ENCODE results near the gene NNMT.
"Not testable (repeated sequence)": the region's sequence is repeated elsewhere in the genome, so short reads cannot be mapped to it uniquely, and the experiment has no call there.

Gene NNMT

DNA sequence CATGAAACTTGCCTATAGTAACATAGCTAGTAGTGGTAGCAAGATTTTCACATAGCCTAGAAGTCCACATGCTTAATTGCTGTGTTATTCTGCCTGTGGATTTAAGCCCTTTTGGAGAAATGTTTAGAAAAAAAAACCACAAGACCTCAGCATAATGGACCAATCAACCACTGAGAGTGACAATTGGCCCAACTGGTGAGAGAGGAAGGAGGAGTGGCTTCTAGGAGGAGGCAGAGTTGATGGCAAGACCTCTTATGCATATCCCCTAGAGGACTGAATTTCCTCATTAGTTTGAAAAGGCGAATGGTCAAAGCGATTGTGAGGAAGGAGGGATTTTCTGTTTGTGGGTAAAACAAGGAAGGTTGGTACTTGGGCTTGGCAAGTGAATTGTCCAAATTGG lies 30.6 kb downstream of the NNMT start:
- ATAC-seq (no peak), DNase-seq (ENCODE audit: low spot score in 2 of 2) (no peak)
- no peaks in the 10 kb centered on the region for H3K4me1 Mint-ChIP-seq
- peaks cover 15% of the 10 kb centered on the region for H3K9me3 Mint-ChIP-seq
- H3K4me3 Mint-ChIP-seq: no peak overlapping the region
- no peak overlapping the region for H3K27ac Mint-ChIP-seq
- H3K36me3 Mint-ChIP-seq: no peaks in the 10 kb centered on the region

DNA sequence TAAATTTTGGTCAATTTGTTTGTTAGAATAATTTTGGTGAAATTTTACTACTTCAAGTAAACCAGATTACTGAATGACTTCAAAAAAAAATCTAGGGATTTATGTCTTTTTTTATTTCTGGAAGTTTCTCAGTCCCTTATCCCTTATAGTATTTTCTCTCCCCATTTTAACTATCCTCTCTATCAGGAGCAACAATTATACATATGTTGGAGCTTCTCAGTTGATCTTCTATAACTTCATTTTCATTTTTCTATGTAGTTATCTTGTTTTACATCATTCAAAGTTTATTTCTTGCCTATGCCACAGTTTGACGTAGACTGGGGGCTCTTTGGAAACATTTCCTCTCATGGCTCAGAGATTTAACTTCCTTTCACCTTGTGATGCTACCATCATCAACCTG lies 34.2 kb downstream of the NNMT start:
- H3K4me1 Mint-ChIP-seq: no peaks in the 10 kb centered on the region
- no peaks in the 10 kb centered on the region for H3K36me3 Mint-ChIP-seq

DNA sequence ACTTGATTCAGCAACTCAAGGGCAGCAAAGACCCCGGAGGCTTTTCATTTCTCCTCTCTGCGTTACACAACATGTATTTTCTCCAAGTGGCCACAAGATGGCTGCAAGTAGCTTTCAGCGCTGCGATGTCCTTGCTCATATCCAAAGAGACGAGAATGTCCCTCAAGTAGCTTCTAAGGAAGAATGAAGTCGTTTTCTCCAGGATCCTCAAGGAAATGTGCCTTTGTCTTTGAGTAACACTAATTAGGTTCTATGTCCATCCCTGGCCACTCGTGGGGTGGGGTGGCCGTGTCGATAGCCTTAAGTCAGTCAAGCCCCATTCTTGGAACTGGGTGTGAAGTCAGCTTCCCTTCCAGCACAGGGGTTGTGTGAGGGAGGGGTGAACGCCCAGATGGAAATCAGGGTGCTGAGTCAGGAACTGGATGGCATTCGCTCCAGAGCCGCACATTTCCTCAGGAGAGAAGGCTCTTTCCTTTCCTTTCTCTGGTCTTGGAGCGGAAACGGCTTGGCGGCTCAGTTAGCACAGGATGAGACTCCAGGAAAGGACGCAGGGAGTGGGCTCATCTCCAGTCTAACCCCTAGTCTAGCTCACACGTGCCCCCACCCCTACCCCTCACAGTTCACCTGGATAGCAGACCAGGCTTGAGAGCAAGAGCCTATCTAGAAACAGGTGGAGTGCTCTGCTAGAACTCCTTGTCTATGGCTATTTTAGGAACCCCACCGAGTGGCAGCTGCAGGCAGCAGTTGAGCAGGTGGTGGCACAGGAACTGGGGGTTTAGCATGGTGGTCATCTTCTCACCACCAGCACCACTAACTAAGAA lies 44.3 kb downstream of the NNMT start:
- H3K9me3 Mint-ChIP-seq: no peaks in the 10 kb centered on the region
- peak; percentile 70 for ATAC-seq
- no peak overlapping the region for H3K27ac Mint-ChIP-seq
- peak; percentile 5 to 59 for DNase-seq (ENCODE audit: low spot score in 2 of 2)
- H3K4me3 Mint-ChIP-seq: peak overlapping the region; percentile 47
- peaks cover 9% of the 10 kb centered on the region for H3K4me1 Mint-ChIP-seq
- H3K36me3 Mint-ChIP-seq: no peaks in the 10 kb centered on the region

More for the DNA sequence above, 34.2 kb downstream of the NNMT start:
- ATAC-seq: no peak
- peaks cover 13% of the 10 kb centered on the region for H3K9me3 Mint-ChIP-seq
- no peak overlapping the region for H3K27ac Mint-ChIP-seq
- no peak overlapping the region for H3K4me3 Mint-ChIP-seq
- DNase-seq (ENCODE audit: low spot score in 2 of 2): no peak

DNA sequence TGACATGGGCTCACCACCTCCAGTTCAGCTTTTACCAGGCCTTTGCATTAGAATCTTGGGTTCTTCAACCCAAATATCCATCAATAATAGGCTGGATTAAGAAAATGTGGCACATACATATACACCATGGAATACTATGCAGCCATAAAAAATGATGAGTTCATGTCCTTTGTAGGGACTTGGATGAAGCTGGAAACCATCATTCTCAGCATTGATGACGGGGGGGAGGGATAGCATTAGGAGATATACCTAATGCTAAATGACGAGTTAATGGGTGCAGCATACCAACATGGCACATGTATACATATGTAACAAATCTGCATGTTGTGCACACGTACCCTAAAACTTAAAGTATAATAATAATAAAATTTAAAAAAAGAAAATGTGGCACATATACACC lies 45.5 kb downstream of the NNMT start:
- not testable (repeated sequence) for ATAC-seq; DNase-seq (ENCODE audit: low spot score in 2 of 2); H3K9me3 Mint-ChIP-seq; H3K36me3 Mint-ChIP-seq; H3K4me3 Mint-ChIP-seq; H3K4me1 Mint-ChIP-seq; H3K27ac Mint-ChIP-seq

DNA sequence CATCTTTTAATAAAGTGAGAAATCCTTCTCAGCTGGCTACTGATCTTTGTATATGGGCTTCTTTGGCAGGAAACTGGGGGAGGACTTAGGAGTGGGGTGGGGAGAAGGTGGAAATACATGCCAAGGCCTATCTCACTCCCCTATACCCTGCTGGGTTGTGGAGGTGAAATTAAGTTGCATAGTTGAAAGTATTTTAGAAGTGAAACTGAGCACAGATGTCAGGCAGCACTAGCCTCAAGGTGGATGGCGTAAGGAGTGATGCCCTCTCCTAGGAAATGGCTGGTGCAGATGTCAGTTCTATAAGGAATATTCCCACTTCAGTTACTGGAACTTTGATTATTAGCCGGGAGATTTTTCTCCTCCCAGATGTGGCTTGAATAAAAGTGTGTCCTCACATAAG lies 46.3 kb downstream of the NNMT start:
- H3K36me3 Mint-ChIP-seq: no peaks in the 10 kb centered on the region
- DNase-seq (ENCODE audit: low spot score in 2 of 2): no peak
- no peaks in the 10 kb centered on the region for H3K9me3 Mint-ChIP-seq
- ATAC-seq: no peak
- no peak overlapping the region for H3K27ac Mint-ChIP-seq
- peaks cover 15% of the 10 kb centered on the region for H3K4me1 Mint-ChIP-seq
- no peak overlapping the region for H3K4me3 Mint-ChIP-seq

DNA sequence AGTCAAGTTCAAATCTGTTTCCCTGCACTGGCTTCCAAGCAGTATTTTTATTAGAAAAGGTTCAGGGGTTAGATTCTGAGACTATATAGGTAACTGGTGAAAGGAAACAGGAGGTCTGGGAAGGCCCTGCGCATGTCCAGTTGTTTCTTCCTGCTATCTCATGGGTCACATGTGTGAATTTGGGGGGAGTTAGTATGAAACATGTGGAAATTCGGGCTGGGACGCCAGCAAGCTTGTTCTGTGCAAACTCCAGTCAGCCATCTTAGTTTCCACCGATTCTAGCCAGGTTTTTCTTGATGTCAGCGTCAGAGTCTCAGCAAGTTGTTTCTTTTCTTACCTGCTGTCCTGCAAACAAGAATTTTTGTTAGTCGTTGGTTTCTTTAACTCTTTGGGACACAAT lies 46.8 kb downstream of the NNMT start:
- ATAC-seq (no peak), DNase-seq (ENCODE audit: low spot score in 2 of 2) (no peak)
- Mint-ChIP-seq H3K27ac (no peak overlapping the region), H3K4me3 (no peak overlapping the region), H3K4me1 (peaks cover 15% of the 10 kb centered on the region), H3K9me3 (no peaks in the 10 kb centered on the region), H3K36me3 (no peaks in the 10 kb centered on the region)

DNA sequence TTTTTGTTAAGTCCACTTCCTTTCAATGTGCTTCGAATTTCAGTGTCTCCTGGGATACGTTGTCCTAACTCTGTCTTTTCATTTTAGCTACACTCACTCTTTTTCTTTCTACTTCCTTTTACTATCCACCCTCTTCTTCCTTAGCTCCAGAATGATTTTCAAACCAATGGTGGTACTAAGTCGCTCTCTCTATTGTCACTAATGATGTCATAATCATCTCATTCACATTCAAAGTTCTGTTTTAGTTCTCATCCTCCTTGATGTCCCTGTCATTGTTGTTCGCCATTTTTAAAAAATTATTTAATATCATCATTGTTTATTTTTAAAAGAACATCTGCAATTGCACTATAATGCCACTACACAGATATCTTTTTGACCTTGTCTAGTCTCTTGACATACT lies 47.3 kb downstream of the NNMT start:
- Mint-ChIP-seq H3K9me3 (no peaks in the 10 kb centered on the region), H3K4me1 (peaks cover 15% of the 10 kb centered on the region), H3K36me3 (no peaks in the 10 kb centered on the region), H3K4me3 (no peak overlapping the region), H3K27ac (no peak overlapping the region)
- ATAC-seq: no peak
- no peak for DNase-seq (ENCODE audit: low spot score in 2 of 2)

DNA sequence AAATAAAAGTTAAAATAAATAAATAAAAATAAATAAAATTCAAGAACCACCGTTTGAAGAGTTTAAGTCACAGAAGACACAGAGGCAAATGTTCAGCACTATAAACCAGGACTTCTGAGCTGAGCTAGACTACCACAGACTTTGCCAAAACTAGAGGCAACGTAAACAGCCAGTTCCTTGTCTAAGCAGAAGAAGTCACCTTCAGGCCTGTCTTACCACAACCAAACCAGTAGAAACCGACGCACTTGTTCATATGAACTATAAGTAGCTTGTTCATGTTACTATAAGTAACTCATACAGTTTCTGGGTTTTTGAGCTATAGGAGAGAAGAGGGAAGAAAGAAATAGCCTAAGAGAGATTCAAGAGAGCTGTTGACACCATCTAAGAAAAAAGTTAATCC lies 48.3 kb downstream of the NNMT start:
- ATAC-seq (no peak), DNase-seq (ENCODE audit: low spot score in 2 of 2) (no peak)
- H3K27ac Mint-ChIP-seq: no peak overlapping the region
- no peaks in the 10 kb centered on the region for H3K36me3 Mint-ChIP-seq
- peaks cover 15% of the 10 kb centered on the region for H3K4me1 Mint-ChIP-seq
- no peaks in the 10 kb centered on the region for H3K9me3 Mint-ChIP-seq
- H3K4me3 Mint-ChIP-seq: no peak overlapping the region

DNA sequence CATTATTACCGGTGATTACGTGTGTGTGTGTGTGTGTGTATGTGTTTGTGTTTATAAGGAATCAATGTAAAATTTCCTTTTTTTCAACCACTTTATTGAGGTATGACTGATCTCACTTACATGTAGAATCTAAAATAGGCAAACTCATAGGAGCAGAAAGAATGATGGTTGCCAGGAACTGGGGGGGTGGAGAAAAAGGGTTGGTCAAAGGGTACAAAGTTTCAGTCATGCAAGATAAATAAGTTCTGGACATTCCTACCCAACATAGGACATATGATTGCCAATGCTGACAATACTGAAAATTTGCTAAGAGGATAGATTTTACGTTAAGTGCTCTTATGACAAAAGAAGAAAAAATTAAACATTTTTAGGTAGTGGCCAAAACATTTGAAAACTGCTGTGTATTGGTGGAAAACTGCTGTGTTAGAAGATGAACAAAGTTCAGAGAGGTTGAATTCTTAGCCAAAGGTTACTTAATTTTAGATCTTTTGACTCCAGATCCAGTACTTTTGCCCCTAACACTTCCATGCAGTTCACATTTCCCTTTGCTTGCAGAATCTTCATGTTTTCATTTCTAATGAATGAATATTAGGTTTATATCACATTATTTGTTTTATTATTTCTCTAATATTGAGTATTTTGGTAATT lies 49.5 kb downstream of the NNMT start:
- no peak overlapping the region for H3K27ac Mint-ChIP-seq
- no peaks in the 10 kb centered on the region for H3K36me3 Mint-ChIP-seq
- H3K4me3 Mint-ChIP-seq: no peak overlapping the region
- ATAC-seq (no peak), DNase-seq (ENCODE audit: low spot score in 2 of 2) (no peak)
- H3K4me1 Mint-ChIP-seq: peaks cover 12% of the 10 kb centered on the region
- no peaks in the 10 kb centered on the region for H3K9me3 Mint-ChIP-seq

DNA sequence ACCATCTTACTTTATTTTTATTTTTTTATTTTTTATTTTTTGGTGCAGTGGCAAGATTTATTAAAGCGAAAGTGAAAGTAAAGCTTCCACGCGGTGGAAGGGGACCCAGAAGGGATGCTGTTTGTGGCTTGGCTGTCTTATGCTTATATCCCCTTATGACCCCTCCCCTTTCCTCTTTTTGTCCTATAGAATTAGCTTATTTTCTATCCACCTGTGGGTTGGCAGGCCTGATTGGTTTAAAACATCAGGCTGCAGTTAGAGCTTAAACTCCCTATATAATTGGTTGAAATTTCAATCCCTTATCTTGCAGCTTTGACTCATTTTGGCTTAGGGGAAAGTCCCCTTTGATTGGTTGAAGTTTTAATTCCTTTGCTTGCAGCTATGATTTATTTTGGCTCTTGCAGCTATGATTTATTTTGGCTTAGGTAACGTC lies 50.5 kb downstream of the NNMT start:
- ATAC-seq: peak; percentile 46
- Mint-ChIP-seq H3K4me1 (peaks cover 7% of the 10 kb centered on the region), H3K27ac (no peak overlapping the region), H3K9me3 (no peaks in the 10 kb centered on the region), H3K4me3 (peak overlapping the region; percentile 39), H3K36me3 (no peaks in the 10 kb centered on the region)
- no peak for DNase-seq (ENCODE audit: low spot score in 2 of 2)

DNA sequence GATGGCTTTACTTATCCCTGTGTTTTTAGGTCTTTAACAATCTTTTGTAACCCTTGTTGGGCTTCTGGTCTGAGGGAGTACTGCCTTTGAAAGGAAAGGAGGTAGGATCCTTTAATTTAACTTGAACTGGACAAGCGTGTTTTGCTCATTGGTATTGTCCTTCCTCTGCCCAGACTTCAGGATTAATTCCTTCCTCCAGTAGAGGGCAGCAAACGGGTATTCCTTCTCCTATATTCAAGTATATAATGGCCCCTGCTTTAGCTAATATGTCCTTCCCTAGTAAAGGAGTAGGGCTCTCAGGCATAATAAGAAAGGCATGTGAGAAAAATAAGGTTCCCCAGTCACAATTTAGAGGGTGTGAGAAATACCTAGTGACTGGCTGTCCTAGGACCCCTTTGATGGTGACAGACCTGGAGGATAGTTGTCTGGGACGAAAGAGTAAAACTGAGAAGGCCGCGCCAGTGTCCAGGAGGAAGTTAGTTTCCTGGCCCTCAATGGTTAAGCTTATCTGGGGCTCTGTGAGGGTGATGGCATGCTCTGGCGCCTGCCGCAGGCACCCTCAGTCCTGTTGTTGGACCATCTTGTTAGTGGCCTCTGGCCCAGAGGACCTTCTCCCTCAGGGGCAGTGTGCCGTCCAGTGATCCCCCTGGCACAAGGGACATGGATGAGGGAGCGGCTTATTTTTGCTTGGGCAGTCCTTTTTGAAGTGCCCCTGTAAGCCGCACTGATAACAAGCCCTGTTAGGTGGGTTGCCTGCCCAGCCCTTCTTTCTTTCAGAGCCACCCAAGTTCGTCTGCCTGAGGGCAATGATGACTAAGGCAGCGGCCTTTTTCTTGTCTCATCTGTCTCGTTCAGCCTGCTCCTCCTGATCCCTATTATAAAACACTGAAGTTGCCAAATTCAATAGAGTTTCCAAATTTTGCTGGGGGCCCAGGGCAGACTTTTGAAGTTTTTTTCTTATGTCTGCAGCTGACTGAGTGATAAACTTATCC lies 52.3 kb downstream of the NNMT start:
- Mint-ChIP-seq H3K36me3 (no peaks in the 10 kb centered on the region), H3K4me3 (no peak overlapping the region), H3K4me1 (peaks cover 7% of the 10 kb centered on the region), H3K27ac (no peak overlapping the region), H3K9me3 (no peaks in the 10 kb centered on the region)
- ATAC-seq (peak; percentile 51), DNase-seq (ENCODE audit: low spot score in 2 of 2) (peak in 1 of 2 donors; percentile 55)

DNA sequence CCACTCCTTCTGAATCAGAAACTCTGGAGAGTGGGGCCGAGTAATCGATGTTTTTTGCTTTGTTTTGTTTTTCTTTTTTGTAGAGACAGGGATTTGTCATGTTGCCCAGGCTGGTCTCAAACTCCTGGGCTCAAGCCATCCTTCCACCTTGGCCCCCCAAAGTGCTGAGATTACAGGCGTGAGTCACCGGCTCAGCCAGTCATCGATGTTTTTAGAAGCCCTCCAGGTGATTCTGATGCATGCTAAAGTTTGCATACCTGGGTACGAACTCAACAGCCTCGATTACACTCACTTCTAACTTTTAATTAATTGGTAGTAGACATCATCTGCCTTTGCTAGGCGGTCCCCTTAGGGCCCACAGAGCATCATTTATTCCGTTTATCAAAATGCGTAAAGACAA lies 53.8 kb downstream of the NNMT start:
- H3K27ac Mint-ChIP-seq: no peak overlapping the region
- ATAC-seq (no peak), DNase-seq (ENCODE audit: low spot score in 2 of 2) (no peak)
- H3K4me3 Mint-ChIP-seq: no peak overlapping the region
- peaks cover 7% of the 10 kb centered on the region for H3K4me1 Mint-ChIP-seq
- no peaks in the 10 kb centered on the region for H3K9me3 Mint-ChIP-seq
- no peaks in the 10 kb centered on the region for H3K36me3 Mint-ChIP-seq

DNA sequence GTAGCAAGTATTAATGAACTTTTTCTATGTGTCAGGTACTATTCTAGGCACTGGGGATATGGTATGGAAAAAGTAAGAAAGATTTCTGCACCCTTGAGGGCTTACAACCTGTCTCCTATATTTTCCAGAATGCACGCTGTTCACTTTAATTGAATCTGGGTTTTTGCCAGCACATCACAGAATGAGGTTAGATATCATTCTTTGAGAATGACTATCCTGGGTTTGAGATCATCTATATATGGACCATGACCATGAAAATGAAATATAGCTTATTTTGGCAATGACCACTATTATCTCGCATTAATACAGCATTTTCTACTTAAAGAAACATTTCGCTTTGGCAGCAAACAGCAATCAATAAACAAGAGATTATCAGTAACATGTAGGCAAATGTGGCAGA lies 57.2 kb downstream of the NNMT start:
- no peaks in the 10 kb centered on the region for H3K4me1 Mint-ChIP-seq
- H3K4me3 Mint-ChIP-seq: no peak overlapping the region
- no peak for ATAC-seq
- no peaks in the 10 kb centered on the region for H3K9me3 Mint-ChIP-seq
- DNase-seq (ENCODE audit: low spot score in 2 of 2): no peak
- no peaks in the 10 kb centered on the region for H3K36me3 Mint-ChIP-seq
- H3K27ac Mint-ChIP-seq: no peak overlapping the region

DNA sequence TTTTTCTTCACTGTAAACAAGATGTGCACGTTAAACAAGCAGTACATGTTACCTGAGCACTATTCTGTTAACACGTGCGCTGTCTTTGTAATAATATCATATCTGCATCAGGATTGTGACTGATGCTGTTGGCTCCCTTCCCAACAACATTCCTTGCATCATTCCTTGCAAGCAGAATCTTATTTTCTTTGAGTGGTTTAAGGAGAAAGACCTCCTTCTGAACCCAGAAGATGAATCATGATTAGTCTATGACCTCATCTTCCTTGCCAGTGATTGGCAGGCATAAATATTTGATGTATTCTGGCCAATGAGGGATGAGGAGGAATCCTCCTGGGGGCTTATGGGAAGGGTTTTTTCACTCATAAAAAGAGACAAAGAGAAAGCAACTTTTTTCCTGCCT lies 57.9 kb downstream of the NNMT start:
- Mint-ChIP-seq H3K27ac (no peak overlapping the region), H3K4me1 (no peaks in the 10 kb centered on the region), H3K4me3 (no peak overlapping the region), H3K36me3 (no peaks in the 10 kb centered on the region), H3K9me3 (no peaks in the 10 kb centered on the region)
- DNase-seq (ENCODE audit: low spot score in 2 of 2): no peak
- ATAC-seq: no peak

DNA sequence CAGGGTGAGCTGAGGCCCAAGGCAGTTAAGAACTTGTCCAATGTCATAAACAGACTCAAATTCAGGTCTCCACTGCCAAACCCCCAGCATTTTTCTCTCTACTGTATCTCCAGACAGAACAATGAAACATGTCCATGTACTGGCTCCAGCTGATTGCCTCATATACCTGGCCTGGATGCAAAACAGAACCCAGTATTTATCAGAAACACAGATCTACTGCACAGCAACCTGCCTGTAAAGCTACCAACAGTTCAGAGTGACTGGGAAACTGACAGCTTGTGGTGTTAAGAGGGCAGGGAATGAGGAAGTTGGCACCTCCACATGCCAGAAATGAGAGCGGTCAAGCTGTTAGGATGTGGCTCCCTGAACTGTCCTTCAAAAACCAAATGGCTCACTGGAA lies 62.5 kb downstream of the NNMT start:
- H3K4me1 Mint-ChIP-seq: no peaks in the 10 kb centered on the region
- no peaks in the 10 kb centered on the region for H3K9me3 Mint-ChIP-seq

More for the DNA sequence above, 62.5 kb downstream of the NNMT start:
- H3K36me3 Mint-ChIP-seq: no peaks in the 10 kb centered on the region
- DNase-seq (ENCODE audit: low spot score in 2 of 2) (no peak), ATAC-seq (no peak)
- no peak overlapping the region for H3K27ac Mint-ChIP-seq
- no peak overlapping the region for H3K4me3 Mint-ChIP-seq
